GM19351 (cell line): Measurements from ENCODE around the gene TST.

Experiments used
- ATAC-seq: cut with Tn5 transposase; IDR thresholded peaks from one replicate; pipeline ENCODE4 v1.9.1; 2021; ENCODE audit warnings: mild to moderate bottlenecking, moderate library complexity; ENCODE audit not compliant: unreplicated experiment

The TST gene

DNA sequence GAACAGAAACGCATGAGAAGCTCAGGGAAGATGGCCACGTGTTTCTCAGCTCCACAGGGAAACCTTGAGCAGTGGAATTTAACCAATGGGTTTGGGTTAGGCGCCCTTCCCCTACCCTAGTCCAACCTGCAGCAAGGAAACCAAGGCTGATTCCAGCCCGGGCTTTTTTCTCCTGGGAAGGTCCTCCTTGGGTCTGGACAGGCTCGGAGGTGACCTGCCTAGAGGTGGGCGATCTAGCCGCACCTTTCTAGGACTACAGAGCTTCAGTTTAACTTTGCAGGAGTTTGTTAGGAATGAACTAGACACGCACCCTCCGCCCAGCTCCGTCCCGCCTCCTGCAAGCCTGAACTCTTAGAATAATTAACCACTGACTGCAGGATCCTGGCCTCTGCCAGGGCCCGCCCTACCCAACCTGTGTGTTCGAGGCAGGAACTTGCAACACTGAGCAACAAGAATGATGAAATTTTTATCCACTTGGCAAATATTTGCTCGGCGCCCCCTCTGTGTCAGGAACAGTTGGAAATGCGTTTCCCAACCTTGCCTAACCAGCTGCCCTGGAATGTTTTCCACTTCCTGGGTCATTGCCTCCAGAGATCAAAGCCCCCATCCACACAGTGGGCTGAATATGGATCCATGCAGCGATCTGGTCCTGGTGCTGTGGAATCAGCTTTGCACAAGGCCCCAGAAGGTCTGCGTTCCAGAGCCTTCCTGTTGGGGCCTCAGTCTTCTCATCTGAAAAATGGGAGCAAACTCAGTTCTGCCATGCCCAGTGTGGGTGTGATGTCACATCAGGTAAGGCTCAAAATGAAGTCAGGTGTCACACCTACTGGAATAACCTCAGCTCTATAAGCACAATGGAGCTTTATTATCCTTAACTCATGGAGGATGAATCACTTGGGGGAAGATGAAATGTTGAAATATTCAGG lies 13.6 kb upstream of the TST start:
- ATAC-seq: no peak

DNA sequence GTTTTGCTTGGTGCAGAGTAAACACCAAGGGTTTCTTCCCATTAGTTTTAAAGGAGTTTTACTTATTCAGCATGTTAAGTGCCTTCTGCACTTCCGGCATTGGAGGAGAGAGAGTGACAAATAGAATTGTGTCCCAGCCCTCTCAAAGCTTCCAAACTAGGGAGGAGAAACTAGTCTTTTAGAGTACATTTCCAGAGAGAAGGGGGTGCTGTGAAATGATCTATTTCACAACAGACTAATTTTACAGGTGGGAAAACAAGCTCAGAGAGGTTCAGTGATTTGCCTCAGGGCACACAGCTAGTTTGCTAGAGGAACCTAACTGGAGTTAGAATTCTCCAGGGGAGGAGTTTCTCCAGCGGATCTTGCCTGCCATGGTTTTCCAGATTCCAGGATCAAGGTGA lies 12.9 kb upstream of the TST start:
- ATAC-seq: no peak

DNA sequence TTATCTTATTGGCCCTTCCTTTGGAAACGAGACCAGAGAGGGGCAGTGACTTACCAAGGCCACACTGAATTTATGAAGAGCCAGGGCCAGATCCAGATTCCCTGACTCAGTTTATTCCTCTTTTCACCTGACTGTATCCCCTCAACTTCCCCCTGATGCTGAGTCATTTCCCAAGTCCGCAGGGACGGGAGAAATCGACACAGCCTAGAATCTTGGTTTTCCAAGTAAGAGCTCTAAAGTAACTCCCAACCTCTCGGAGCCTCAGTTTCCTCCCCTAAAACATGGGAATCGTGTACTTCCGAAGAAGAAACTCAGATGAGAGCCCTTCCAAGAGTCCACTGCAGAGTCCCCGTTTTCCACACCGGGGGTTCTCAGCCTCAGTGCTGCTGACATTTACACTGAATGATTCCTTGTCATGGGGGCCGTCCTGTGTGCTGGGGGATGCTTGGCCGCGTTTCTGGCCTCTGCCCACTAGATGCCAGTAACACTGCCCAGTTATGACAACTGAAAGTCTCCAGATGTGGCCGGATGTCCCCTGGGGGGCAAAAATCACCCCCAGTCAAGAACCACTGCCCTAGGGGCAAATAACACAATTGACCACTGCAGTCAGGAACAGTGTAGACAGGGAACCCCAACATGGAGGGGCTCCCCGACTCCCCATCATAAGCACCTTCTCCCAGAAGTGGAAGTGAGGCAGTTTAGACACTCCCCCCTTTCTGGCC lies 11.5 kb upstream of the TST start:
- ATAC-seq: no peak

DNA sequence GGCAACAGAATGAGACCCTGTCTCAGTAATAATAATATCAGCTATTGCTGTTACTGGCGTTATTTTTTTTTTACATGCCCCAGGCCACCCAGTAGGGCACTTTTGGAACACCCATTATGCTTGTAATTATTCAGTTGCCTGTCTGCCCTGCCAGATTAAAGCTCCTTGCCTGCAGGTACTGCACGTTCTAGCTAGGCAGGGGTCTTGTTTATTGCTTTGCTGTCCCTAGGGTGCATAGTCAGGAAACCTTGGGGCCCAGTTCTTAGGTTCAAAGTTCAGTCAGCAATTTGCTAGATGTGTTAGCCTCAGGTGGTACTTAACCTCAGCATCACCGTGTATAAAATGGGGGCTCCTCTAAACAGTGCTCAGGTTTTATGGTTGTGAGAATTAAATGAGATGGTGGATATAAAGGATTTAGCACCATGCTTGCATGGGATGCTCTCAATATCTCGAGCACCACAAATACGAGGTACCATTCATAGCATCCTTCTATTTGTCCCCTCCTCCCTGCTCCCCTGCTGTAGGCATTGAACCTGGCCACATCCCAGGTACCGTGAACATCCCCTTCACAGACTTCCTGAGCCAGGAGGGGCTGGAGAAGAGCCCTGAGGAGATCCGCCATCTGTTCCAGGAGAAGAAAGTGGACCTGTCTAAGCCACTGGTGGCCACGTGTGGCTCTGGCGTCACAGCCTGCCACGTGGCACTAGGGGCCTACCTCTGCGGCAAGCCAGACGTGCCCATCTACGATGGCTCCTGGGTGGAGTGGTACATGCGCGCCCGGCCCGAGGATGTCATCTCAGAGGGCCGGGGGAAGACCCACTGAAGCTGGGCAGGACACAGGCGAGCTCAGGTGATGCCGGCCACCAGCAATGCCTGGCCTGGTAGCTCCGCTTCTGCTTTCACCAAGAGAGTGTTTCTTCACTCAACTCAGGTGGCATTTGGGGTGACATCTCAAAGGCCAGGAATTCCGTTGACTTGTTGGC lies 9.7 kb upstream of the TST start:
- ATAC-seq: no peak

DNA sequence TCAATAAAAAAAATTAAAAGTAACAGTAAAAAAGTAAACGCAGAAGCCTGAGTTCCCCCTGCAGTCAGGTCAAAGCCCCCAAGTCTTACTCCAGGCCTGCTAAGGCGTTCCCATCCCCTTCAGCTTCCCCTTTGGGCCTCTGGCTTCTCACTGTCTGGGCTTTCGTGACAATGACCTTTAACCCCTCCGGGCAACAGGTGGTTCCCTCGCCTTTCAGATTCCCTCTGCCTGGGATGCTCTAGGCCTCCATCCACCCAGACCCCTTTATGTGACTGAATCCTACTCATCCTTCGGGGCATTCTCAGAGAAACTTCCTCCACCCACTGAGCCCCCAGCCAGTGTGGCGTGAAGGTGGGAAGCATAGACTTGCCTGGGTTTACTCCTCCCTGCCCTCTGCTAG lies 8.3 kb upstream of the TST start:
- ATAC-seq: no peak

DNA sequence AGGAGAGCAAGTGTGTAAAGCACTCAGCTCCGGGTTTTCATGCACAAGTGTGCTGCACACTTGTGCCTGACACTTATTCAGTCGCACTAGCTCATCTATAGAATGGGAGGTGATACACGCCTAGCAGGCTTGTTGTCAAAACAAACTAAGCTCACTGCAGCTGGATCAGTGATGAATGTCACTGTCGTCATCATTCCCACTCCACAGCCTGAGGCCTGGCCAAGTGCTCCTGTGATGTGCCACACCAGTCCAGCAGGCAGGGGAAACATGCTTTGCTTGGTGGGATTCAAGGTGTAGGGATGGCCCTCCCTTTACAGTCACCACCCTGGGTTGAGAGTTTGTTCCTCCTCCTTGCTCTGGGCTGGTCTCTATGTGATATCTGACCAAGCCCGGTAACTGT lies 7.1 kb upstream of the TST start:
- ATAC-seq: no peak

DNA sequence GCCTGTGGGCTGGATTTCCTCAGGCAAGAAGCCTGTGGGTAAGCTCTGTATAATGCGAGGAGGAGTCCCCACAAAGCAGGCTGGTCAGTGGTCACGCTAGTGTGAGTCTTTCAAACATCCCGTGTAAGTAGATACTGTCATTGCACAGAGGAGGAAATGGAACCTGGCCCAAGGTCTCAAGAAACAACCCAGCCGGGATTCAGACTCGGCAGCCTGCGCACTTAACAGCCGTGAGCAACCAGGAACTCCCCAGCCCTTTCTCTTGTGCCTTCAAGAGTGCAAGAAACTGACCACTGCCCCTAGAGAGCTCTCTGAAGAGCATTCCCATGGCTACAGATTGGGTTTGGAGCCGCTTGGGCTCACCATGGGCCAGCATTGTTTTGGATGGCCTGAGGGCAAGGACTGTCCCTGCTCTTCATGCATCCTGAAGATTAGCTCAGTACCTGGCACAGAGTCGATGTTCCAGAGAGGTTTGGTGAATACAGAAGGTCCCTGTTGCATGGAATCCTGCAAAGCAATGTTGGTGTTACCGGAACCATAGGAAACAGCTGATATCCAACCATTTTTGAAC lies 6.3 kb upstream of the TST start:
- ATAC-seq: no peak

DNA sequence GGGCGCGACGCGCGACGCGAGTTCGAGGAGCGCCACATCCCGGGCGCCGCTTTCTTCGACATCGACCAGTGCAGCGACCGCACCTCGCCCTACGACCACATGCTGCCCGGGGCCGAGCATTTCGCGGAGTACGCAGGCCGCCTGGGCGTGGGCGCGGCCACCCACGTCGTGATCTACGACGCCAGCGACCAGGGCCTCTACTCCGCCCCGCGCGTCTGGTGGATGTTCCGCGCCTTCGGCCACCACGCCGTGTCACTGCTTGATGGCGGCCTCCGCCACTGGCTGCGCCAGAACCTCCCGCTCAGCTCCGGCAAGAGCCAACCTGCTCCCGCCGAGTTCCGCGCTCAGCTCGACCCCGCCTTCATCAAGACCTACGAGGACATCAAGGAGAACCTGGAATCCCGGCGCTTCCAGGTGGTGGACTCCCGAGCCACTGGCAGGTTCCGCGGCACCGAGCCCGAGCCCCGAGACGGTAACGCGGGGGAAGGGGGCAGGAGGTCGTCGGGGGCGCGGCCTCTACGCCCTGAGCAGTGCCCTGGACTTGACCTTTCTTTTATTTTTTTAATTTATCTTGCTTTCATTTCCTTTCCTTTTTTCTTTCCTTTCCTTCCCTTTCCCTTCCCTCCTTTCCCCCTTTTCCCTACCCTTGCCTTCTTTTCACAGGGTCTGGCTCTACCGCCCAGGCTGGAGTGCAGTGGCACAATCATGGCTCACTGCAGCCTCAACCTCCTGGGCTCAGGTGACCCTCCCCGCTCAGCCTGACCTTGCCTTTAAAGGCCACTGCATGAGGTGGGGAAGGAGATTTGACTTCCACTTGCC lies 5.3 kb upstream of the TST start:
- no peak for ATAC-seq

DNA sequence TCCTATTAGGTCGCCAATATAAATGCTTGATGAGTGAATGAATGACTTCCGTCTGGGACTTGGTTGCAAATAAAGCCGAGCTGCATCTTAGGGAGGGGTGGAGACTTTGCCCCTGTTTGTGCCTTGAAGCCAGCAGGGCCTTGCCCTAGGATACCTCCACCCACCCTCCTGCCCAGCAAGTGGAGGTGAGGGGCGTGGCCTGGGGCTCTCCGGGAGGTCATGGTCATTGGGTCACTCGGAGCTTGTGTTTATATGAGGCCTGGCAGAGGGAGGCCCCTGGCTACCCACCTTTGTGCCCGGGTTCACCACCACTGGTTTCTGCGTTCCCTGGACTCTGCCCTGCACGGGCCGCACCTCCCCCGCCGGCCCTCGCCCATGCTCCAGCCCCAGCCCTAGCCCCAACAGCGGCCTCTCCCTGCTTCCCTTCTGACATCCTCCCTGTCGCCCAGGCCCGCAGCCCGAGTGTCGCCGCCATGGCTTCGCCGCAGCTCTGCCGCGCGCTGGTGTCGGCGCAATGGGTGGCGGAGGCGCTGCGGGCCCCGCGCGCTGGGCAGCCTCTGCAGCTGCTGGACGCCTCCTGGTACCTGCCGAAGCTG lies 4.6 kb upstream of the TST start:
- no peak for ATAC-seq

DNA sequence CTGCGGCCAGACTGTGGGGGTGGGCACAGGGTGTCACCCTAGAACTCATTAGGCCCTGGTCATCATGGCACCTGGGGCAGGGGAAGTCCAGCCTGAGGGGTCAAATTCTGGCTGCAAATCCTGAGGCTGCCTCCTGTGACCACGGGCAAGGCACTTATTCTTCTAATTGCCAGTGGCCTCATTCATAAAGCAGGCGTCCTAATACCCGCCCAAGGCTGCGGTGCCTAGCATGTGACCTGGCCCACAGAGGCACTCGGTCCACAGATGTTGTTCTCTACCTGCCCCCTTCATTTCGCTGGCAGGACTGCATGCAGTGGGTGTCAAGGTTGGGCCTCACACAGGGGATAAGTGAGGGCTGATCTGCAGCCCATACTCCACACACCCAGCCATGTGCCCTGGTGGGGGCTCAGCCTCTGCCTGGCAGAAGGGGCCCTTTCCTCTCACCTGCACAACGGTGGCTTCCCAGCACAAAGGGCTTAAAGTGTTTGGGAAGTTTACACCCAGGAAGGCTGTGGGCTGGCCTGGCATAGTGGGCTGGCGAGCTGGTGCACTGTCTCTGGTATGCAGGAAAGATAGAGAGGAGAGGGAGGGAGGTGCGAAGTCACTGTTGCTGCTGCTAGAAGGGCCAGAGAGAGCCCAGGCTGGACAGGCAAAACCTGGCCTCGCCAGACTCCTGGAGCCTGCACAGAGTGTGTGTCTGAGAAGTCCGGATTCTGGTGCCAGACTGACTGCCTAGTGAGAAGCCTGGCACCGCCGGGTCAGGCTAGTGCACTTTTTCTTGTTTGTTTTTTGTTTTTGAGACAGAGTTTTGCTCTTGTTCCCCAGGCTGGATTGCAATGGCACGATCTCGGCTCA lies 3.5 kb upstream of the TST start:
- no peak for ATAC-seq

DNA sequence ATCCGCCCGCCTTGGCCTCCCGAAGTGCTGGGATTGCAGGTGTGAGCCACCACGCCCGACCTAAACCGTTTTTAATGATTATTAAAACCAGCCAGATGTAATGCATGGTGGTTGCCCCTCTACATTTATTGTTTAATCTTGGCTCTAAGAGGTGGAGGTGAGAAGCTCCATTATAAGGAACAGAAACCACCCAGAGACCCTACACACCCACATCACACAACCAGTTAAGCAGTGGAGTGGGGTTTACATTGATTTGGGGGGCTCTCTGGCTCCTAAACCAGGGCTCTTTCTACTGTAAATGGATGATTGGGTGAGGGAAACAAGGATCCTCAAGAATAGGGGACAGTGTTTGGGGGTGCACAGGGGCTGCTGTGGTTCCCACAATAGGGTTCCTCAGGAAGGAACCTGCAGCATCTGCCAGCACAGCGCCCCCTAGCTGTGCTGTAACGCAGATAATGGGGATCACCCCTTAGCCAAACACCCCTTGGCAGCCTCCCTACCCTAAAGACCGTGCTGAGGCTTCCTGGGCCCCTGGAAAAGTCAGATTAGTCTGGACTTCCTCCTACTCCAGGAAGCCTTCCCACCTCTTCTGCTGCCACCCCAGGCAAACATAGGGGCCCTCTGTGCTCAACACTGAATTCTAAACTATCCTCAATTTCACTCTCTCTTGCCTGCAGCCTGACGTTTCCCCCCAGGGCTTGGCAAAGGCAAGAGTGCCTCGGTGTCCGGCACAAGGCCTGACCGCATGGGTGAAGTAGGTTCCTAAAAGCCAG lies 2.6 kb upstream of the TST start:
- no peak for ATAC-seq

DNA sequence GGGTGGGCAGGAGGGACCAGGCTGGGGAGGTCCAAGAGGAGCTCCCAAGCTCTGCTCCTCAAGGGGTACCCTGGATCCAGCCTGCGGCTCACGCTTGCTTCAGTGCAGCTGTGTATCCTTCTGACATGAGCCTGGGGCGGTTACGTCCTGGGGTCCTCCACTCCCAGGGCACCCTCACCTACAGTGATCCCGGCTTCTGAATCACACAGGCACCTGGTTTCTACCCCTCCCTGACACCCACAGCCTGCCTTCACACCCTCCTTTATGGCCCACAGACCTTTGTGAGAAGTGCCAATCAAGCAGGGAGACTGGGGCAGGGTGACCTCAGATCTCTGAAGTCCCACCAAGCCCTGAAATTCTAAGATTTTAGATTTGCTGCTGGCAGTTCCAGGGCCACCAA lies 1.8 kb upstream of the TST start:
- no peak for ATAC-seq

DNA sequence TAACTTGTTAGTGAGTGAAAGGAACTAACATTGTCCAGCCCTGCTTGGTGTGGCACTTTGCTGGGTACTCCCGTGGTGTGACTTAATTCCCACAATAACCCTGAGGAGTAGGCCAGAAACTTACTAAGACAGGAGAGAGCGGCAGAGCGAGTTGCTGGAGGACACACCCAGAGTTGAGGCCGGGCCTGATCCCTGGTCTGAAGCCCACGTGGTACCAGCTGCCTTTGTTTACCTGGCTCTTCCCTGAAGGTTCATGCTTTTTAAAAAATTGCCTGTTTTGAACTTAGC lies 889 bp upstream of the TST start:
- no peak for ATAC-seq

DNA sequence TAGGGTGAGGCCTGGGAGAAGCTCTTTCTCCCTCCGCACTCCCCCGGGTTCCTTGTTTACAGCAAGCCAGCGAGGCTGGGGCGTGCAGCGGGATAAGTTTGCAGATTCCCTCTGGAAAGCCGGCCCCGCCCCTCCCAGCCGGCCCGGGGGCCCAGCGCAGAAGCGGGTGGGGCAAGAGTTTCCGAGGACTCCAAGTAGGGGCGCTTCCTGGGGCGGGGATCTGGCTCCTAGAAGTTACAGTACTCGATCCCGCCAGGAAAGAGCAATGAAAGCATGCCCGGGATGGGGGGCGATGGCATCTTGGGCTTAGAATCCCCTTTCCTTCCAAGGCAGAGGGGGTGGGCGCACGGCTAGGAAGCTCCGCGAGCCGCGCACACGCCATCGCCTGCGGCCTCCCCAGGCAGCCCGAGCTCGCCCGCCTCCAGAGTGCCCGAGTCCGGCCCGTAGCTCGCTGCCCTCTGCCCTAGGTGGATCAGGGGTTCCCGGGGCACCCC lies 385 bp downstream of the TST start:
- ATAC-seq: no peak

DNA sequence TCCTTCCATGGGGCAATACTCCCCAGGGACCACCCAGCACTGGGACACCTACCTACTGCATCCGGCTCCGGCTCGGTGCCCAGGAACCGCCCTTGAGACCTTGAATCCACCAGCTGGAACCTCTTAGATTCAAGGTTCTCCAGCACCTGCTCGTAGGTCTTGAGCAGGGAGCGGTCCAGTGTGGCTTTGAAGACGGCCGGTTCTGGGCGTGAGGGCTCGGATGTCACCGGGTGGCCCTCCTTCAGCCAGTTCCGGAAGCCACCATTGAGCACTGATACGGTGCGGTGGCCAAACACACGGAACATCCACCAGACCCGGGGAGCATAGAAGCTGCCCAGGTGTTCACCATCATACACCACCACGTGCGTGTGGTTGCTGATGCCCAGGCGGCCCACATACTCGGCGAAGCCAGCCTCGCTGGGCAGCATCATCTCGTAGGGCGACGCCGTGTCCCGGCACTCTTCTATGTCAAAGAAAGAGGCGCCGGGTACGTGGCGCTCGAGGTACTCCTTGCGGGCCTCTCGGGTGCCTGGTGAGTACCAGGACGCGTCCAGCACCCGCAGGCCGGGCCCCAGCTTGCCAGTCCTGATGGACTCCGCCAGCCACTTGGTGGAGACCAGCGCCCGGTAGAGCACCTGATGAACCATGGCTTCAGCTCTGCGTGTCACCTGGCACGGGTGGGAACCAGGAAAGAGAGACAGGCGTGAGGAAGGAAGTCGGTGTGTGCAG lies 997 bp downstream of the TST start:
- no peak for ATAC-seq

DNA sequence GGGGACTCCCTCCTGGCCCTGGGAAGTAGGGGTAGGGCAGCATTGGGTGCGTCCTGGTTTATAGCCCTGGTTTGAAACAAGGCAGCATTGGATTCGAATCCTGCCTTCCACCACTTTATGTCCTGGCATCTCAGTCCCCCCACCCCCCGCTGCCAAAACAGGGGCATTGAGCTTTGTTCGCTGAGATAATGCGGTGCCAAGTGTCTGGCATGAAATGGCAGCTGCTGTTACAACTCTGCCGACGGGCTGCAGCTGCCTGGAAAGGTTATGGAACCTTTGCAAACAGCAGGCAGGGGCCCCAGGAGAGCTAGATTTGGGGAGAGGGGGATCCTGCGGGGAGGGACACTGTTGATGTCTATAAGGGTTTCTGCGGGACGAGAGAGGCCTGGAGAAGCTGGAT lies 1.9 kb downstream of the TST start:
- no peak for ATAC-seq
